HEK293 (cell line): Measurements from ENCODE around the gene ACRBP.
"Not testable (repeated sequence)": the region's sequence is repeated elsewhere in the genome, so short reads cannot be mapped to it uniquely, and the experiment has no call there.

Experiments
- MZF1 ChIP-seq: fragments of 450-650 bp; formaldehyde crosslinking; IDR thresholded peaks from 2 replicates; pipeline ENCODE4 v1.5.1; 2017; ENCODE audit warnings: missing biosample characterization, missing genetic modification characterization, borderline replicate concordance
- SP2 ChIP-seq: fragments of 450-650 bp; formaldehyde crosslinking; IDR thresholded peaks from 2 replicates; pipeline ENCODE4 v1.5.1; 2016; ENCODE audit warnings: missing biosample characterization, missing genetic modification characterization
- ZNF138 ChIP-seq: fragments of 450-650 bp; formaldehyde crosslinking; IDR thresholded peaks from 2 replicates; pipeline ENCODE4 v1.5.1; 2016; ENCODE audit warnings: missing biosample characterization, missing genetic modification characterization, borderline replicate concordance
- ZNF24 ChIP-seq: fragments of 450-650 bp; formaldehyde crosslinking; IDR thresholded peaks from 2 replicates; pipeline ENCODE4 v1.5.1; 2016; ENCODE audit warnings: missing biosample characterization, missing genetic modification characterization
- ZNF335 ChIP-seq: fragments of 450-650 bp; formaldehyde crosslinking; conservative IDR thresholded peaks from 2 replicates; pipeline ENCODE4 v1.5.1; 2016; ENCODE audit warnings: missing biosample characterization, missing genetic modification characterization
- ZNF549 ChIP-seq: fragments of 450-650 bp; IDR thresholded peaks from 2 replicates; pipeline ENCODE4 v1.5.1; 2018; ENCODE audit warnings: missing biosample characterization, missing genetic modification characterization, mild to moderate bottlenecking, inconsistent platforms, moderate library complexity
- ZNF560 ChIP-seq: fragments of 450-650 bp; formaldehyde crosslinking; IDR thresholded peaks from 2 replicates; pipeline ENCODE4 v1.5.1; 2017; ENCODE audit warnings: missing biosample characterization, missing genetic modification characterization, borderline replicate concordance
- ZNF792 ChIP-seq: fragments of 450-650 bp; formaldehyde crosslinking; IDR thresholded peaks from 2 replicates; pipeline ENCODE4 v1.5.1; 2016; ENCODE audit warnings: missing biosample characterization, missing genetic modification characterization
- TF ChIP-seq, protein P1 (sequence below): fragments of 450-650 bp; formaldehyde crosslinking; IDR thresholded peaks from 2 replicates; pipeline ENCODE4 v1.5.1; 2016; ENCODE audit warnings: missing biosample characterization, missing genetic modification characterization
- TF ChIP-seq, protein P2 (sequence below): fragments of 450-650 bp; formaldehyde crosslinking; IDR thresholded peaks from 2 replicates; pipeline ENCODE4 v1.5.1; 2016; ENCODE audit warnings: missing biosample characterization, missing genetic modification characterization
- TF ChIP-seq, protein P3 (sequence below): fragments of 450-650 bp; formaldehyde crosslinking; IDR thresholded peaks from 2 replicates; pipeline ENCODE4 v1.5.1; 2017; ENCODE audit warnings: missing biosample characterization, missing genetic modification characterization
- TF ChIP-seq, protein P4 (sequence below): fragments of 450-650 bp; IDR thresholded peaks from 2 replicates; pipeline ENCODE4 v1.5.1; 2018; ENCODE audit warnings: missing biosample characterization, missing genetic modification characterization

DNA sequence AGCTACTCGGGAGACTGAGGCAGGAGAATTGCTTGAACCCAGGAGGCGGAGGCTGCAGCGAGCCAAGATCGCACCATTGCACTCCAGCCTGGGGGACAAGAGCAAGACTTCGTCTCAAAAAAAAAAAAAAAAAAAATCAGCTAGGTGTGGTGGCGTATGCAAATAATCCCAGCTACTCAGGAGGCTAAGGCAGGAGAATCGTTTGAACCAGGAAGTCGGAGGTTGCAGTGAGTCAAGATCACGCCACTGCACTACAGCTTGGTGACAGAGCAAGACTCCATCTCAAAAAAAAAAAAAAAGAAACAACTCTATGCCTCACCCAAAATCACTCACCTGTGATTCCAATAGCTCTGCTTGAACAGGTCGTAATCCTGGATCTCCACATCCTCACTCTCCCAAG, 51.6 kb downstream of the ACRBP start:
- TF ChIP-seq, protein P1, sequence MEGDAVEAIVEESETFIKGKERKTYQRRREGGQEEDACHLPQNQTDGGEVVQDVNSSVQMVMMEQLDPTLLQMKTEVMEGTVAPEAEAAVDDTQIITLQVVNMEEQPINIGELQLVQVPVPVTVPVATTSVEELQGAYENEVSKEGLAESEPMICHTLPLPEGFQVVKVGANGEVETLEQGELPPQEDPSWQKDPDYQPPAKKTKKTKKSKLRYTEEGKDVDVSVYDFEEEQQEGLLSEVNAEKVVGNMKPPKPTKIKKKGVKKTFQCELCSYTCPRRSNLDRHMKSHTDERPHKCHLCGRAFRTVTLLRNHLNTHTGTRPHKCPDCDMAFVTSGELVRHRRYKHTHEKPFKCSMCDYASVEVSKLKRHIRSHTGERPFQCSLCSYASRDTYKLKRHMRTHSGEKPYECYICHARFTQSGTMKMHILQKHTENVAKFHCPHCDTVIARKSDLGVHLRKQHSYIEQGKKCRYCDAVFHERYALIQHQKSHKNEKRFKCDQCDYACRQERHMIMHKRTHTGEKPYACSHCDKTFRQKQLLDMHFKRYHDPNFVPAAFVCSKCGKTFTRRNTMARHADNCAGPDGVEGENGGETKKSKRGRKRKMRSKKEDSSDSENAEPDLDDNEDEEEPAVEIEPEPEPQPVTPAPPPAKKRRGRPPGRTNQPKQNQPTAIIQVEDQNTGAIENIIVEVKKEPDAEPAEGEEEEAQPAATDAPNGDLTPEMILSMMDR, result not testable (repeated sequence)
- TF ChIP-seq, protein P2, sequence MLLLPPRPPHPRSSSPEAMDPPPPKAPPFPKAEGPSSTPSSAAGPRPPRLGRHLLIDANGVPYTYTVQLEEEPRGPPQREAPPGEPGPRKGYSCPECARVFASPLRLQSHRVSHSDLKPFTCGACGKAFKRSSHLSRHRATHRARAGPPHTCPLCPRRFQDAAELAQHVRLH, result not testable (repeated sequence)
- TF ChIP-seq MZF1; ZNF560 (tag by site-specific recombination); ZNF549; ZNF792 (tag by site-specific recombination); SP2 (tag by site-specific recombination); ZNF138 (tag by site-specific recombination); ZNF24; ZNF335 (tag by site-specific recombination): not testable (repeated sequence)
- TF ChIP-seq, protein P3, sequence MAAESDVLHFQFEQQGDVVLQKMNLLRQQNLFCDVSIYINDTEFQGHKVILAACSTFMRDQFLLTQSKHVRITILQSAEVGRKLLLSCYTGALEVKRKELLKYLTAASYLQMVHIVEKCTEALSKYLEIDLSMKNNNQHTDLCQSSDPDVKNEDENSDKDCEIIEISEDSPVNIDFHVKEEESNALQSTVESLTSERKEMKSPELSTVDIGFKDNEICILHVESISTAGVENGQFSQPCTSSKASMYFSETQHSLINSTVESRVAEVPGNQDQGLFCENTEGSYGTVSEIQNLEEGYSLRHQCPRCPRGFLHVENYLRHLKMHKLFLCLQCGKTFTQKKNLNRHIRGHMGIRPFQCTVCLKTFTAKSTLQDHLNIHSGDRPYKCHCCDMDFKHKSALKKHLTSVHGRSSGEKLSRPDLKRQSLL (tag by site-specific recombination), result not testable (repeated sequence)
- TF ChIP-seq, protein P4, sequence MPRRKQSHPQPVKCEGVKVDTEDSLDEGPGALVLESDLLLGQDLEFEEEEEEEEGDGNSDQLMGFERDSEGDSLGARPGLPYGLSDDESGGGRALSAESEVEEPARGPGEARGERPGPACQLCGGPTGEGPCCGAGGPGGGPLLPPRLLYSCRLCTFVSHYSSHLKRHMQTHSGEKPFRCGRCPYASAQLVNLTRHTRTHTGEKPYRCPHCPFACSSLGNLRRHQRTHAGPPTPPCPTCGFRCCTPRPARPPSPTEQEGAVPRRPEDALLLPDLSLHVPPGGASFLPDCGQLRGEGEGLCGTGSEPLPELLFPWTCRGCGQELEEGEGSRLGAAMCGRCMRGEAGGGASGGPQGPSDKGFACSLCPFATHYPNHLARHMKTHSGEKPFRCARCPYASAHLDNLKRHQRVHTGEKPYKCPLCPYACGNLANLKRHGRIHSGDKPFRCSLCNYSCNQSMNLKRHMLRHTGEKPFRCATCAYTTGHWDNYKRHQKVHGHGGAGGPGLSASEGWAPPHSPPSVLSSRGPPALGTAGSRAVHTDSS (tag by site-specific recombination), result not testable (repeated sequence)
